GM12878 (cell line): ENCODE results near the gene OGDHL.

Experiments used
- CTCF ChIP-seq, 3 experiments: IDR thresholded peaks in 2 of 3; conservative IDR thresholded peaks in 1 of 3; 2 replicates each; pipeline ENCODE4 v1.5.1; 2011; ENCODE audit warnings: low read depth in 3 of 3, low read length in 3 of 3, mild to moderate bottlenecking in 3 of 3, control low read depth in 2 of 3, moderate library complexity in 2 of 3, inconsistent platforms in 1 of 3, mixed read lengths in 1 of 3; ENCODE audit not compliant: control insufficient read depth in 2 of 3, insufficient read depth in 1 of 3; ENCODE audit errors: extremely low read depth in 1 of 3
- KAT2A ChIP-seq: conservative IDR thresholded peaks from 2 replicates; pipeline ENCODE4 v1.6.1; 2011; ENCODE audit warnings: low read depth, low read length; ENCODE audit not compliant: control insufficient read depth
- MTA2 ChIP-seq: fragments of 450-650 bp; IDR thresholded peaks from 2 replicates; pipeline ENCODE4 v1.6.1; 2016; ENCODE audit warnings: low read depth, mild to moderate bottlenecking, moderate library complexity
- NFIC ChIP-seq: IDR thresholded peaks from 2 replicates; pipeline ENCODE4 v1.6.1; 2012; ENCODE audit warnings: low read depth, mild to moderate bottlenecking, inconsistent platforms, low read length, moderate library complexity
- NR2F1 ChIP-seq: fragments of 450-650 bp; conservative IDR thresholded peaks from 2 replicates; pipeline ENCODE4 v1.6.1; 2017; ENCODE audit warnings: mild to moderate bottlenecking
- NRF1 ChIP-seq: conservative IDR thresholded peaks from 2 replicates; pipeline ENCODE4 v1.6.1; 2011; ENCODE audit warnings: mild to moderate bottlenecking, low read depth, low read length, improper control_type of control experiment
- POLR2A ChIP-seq: IDR thresholded peaks from 2 replicates; pipeline ENCODE4 v1.6.1; 2011; ENCODE audit warnings: low read depth, mild to moderate bottlenecking, low read length
- RAD21 ChIP-seq: IDR thresholded peaks from 2 replicates; pipeline ENCODE4 v1.6.1; 2011; ENCODE audit warnings: mild to moderate bottlenecking, low read depth, low read length, moderate library complexity; ENCODE audit not compliant: insufficient read depth

- TF ChIP-seq MTA2 = no peak
- TF ChIP-seq CTCF (IDR thresholded peaks at IDR 0.05 in 2 of 3, conservative IDR thresholded peaks at IDR 0.05 in 1 of 3; ENCODE audit: control insufficient read depth in 2 of 3, extremely low read depth in 1 of 3, insufficient read depth in 1 of 3, low read depth in 3 of 3, low read length in 3 of 3) = no peak
- TF ChIP-seq POLR2A = no peak
- TF ChIP-seq NRF1 = no peak
- no peak for TF ChIP-seq NFIC
- no peak for TF ChIP-seq KAT2A
- TF ChIP-seq NR2F1 = no peak
- TF ChIP-seq RAD21 = no peak
These were observed 25.5 kb downstream of the OGDHL start for GRCh38 chr10:49736564-49737113.
